ENCODE measurements around the gene EEIG1.
"Not testable (repeated sequence)": the region's sequence is repeated elsewhere in the genome, so short reads cannot be mapped to it uniquely, and the experiment has no call there.

Gene EEIG1

DNA sequence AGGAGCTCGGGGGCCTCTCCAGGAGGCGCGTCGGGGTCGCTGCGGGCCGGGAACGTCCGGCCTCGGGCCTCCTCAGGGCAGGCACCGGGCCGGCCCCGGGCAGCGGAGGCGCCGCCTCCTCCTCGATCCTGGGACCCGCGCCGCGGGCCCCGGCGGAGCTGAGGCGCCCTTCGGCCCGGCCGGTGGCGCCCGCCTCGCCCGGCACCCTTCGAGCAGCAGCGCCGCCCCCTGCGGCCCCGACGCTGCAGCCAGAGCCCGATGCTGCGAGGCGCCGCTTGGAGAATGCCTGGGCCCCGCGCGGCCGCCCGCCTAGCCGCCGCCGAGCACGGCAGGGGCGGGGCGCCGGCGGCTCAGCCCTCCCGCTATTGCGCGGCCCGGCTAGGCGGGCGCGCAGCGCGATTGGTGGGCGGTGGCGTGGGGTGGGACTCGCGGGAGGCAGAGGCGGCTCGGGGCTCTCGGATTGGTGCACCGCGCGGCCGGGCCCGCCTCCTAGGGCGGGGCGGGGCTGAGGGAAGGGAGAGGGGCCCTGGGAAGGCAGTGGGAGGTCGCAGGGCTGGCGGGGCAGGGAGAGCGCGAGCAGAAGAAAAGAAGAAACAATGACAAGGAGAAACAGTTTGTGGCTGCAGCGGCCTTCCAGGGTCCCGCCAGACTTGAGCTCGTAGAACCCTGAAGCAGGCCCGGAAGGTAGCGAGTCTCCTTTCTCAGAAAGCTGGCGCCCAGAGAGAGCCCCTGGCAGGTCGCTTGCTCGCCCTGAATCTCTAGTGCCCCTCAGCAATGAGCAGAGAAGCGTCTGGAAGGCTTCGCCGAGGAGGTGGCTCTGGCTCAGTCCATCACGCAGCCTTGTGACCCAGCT is at the start of gene EEIG1:
Gene EEIG1 (minus strand): TSS at position 284 of the 853 bp plus-strand sequence. CDS start 852 bp downstream, outside the sequence.
- peak; percentile 93 for DNase-seq (ENCODE audit: low read depth)

DNA sequence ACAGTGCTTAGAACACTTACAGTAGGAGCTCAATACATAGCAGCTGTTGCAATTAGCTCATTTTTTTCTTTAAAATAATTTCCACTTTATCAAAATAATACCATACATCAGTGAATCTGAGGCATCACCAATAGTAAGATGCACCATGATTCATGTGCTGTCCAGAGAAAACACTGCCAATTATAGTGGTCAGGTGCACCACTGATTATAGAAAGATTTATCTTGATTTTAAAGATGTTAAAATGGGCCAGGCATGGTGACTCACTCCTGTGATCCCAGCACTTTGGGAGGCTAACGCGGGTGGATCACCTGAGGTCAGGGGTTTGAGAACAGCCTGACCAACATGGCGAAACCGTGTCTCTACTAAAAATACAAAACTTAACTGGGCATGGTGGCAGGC is 46.9 kb upstream of the EEIG1 start:
- DNase-seq (ENCODE audit: low read depth), result no peak

DNA sequence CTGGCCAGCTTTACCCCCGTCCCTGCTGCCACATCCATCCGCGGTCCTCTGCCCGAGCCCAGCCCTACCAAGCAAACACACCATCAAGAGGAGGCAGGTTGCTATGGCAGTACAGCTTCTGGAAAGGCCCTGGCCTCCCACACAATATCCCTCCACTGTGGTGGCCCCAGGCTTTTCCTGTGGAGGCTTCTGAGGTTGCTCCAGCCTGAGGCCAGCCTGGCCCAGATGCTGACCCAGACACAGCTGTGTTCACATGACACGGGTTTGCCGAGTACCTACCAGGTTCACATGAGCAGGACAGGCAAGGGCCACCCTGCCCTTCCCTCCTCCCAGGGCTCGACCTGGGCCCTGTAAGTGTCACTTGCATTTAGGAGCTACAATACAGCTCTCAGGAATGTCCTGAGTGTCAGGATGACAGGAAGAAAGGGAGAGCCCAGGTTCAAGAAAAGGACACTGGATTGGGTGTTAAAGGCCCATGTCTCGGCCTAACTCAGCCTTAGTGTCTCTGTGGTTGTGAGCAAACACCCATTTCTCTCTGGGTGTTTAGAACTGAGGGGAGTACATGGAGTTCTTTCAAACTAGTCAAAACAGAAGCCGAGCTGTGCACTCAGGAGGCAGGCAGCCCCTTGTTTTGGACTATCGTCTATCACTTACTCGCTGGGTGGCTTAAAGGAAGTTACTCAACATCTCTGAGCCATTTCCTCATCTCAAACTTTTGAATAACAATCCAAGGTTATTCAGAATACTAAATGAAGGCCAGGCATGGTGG is 46.2 kb upstream of the EEIG1 start:
- DNase-seq (ENCODE audit: low read depth), result peak; percentile 32

DNA sequence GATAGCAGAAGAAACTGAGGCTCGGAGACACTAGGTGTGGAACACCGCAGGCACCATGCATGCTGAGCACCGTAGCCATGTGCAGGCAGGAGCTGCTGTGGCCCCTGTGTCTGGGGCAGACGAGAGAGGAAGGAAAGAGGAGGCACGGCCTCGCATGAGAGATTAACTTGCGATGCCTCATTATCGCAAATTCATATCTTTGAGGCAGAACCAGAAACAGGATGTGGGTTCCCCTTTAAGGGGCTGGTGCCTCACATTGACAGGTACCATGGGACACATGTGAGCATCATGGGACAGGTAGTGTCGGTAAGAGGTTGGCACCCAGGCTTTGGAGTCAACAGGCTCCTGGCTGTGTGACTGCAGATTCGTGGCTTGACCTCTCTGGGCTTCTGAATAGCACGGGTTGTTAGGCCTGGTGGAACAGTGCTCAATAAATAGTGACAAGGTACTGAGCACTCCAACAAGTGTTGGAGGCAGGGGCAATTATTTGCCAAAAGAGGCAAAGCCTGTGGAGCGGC is 45.5 kb upstream of the EEIG1 start:
- peak; percentile 86 for DNase-seq (ENCODE audit: low read depth)

DNA sequence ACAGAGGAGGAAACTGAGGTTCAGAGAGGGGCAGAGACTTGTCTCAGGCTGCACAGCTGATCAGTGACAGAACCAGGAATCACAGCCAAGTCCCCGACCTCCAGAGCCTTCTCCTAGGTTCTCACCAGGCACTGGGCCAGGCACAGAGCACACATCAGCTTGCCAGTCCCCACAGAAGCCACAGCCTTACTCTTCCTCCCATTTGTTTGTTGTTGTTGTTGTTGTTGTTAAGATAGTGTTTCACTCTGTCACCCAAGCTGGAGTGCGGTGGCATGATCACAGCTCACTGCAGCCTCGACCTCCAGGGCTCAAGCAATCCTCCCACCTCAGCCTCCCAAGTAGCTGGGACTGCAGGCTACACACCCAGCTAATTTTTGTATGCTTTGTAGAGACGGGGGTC is 44.9 kb upstream of the EEIG1 start:
- DNase-seq (ENCODE audit: low read depth), result peak; percentile 23

DNA sequence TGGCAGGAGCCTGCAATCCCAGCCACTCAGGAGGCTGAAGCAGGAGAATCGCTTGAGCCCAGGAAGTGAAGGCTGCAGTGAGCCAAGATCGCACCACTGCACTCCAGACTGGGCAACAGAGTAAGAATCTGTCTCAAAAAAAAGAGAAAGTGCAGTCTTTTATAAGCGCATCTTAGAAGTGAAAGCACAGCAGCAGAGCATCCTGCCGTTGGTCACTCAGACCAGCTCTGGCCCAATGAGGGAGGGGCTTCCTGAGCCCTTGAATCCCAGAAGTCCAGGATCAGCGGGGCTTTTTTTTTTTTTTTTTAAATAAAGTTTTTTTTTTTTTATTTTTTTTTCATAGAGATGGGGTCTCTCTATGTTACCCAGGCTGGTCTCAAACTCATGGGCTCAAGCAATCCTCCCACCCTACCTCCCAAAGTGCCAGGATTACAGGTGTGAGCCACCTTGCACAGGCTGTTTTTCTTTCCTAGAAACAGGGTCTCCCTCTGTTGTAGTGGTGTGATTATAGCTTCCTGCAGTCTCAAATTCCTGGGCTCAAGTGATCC is 44.0 kb upstream of the EEIG1 start:
- DNase-seq (ENCODE audit: low read depth), result no peak

DNA sequence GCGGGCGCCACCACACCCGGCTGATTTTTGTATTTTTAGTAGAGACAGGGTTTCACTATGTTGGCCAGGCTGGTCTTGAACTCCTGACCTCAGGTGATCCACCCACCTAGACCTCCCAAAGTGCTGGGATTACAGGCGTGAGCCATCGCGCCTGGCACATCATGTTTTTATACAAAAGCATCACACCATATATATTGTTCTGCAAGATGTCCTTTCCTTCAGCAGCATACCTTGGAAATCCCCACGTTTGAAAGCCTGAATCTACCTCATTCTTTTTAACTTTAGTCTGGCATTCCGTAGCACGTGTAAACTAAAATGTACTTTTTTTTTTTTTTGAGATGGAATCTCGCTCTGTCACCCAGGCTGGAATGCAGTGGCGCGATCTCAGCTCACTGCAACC is 42.9 kb upstream of the EEIG1 start:
- not testable (repeated sequence) for DNase-seq (ENCODE audit: low read depth)

DNA sequence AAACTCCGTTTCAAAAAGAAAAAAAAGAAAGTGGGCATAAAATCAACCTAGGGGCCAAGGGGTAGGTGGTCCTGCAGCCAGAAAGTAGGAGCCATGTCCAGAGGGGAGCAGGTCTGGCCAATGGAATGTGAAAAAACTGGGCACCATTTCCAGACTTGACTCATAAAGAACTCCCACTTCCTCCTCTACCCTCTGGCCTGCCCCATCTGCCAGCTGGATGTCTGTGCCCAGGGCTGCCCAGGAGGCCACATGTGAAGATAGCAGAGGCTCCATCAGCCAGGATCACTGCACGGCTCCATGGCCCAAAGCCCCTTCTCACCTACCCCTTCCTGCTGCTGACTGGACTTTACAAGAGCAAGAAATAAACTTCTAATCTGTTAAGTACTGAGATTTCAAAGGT is 42.1 kb upstream of the EEIG1 start:
- no peak for DNase-seq (ENCODE audit: low read depth)

DNA sequence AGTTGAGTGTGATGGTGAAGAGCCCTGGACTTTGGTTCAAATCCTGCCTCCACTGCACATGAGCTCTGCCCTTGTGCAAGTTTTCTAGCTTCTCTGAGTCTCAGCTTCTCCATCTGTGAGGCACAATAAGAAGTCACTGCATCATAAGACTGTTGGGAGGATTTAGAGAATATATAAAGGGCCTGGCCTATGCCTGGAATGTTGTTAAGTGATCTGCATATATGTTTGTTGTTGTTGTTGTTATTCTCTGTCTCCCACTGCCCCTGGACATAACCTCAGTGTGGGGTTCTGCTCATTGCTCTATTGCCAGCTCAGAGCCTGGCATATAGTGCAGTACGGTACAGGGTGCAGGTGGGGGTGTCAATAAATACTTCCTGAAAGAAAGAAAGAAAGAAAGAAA is 40.3 kb upstream of the EEIG1 start:
- DNase-seq (ENCODE audit: low read depth), result no peak

DNA sequence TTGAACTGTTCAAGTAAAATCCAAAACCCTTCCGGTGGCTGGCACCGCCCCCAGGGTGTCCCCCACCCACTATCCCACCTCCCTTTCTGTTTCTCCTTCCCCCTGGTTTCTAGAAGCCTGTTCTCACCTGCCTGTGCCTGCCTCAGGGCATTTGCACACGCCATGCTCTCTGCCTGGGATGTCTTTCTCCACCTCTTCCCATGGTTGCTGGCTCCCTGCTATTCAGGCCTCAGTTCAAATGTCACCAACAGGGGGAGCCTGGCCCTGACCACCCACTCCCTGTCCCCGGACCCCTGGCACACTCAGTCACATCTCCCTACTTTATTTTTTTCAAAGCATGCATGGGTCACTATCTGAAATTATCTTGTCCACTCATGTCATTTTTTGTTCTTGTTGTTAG is 39.9 kb upstream of the EEIG1 start:
- DNase-seq (ENCODE audit: low read depth), result no peak

DNA sequence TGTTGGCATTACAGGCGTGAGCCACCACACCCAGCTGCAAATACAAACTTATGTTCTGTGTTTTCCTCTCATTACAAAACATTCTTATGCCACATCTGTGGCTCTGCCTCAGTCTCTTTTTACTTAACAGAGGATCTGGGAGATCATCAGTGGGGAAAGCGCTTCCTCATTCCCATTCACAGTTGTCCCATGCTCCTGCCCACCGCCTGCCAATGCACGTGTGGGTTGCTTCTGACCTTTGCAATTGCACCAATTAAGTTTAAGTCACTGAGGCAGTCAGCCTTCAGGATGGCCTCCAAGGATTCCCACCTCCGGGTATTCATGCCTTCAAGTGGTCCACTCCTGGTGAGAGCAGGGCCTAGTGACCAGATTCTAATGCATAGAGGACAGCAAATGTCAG is 34.9 kb upstream of the EEIG1 start:
- DNase-seq (ENCODE audit: low read depth), result no peak

DNA sequence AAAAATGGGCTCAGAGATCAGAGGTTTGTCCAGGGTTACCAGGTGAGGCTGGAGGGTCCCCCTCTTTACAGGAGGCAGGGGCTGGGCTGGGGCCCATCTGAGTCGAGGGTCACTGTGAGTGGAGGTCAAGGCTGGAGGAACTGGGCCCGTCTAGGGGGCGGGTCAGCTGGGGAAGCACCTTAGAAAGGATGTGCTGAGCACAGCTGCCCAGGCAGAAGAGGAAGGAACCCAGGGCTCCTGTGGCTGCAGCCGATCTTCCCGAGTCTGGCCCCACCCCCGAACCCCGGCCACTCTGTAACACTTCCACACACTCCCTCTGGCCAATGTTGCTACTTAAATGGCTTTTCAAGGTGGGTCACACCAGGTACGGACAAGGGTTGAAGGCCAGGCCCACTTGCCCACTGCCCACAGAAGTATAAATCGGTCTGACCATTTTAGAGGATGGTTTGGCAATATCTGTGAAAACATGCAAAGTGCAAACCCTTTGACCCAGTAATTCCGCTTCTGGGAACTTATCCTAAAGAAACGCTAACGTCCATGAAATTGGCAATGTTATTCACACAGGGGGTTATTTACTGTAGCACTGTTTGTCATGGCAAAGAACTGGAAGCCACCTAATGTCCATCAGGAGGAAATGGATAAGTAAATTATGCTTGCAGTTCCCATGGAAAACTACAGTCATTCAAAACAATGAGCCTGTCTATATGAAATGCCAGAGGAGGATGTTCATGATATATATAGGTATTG is 30.5 kb upstream of the EEIG1 start:
- DNase-seq (ENCODE audit: low read depth), result no peak

DNA sequence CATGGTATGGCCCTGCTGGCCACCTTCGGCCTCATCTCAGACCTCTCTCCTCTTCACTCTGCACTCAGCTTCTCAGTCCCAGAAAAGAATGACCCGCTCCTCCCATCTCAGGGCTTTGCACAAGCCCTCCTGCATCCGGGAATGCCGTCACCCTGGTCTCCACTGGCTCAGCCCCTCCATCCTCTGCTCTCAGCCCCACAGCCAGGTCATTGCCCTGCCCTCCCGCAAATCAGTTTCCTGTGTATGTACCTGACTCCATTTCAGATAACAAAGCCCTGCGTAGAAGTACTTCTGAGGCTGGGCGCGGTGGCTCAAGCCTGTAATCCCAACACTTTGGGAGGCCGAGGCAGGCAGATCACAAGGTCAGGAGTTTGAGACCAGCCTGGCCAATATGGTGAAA is 28.9 kb upstream of the EEIG1 start:
- no peak for DNase-seq (ENCODE audit: low read depth)

DNA sequence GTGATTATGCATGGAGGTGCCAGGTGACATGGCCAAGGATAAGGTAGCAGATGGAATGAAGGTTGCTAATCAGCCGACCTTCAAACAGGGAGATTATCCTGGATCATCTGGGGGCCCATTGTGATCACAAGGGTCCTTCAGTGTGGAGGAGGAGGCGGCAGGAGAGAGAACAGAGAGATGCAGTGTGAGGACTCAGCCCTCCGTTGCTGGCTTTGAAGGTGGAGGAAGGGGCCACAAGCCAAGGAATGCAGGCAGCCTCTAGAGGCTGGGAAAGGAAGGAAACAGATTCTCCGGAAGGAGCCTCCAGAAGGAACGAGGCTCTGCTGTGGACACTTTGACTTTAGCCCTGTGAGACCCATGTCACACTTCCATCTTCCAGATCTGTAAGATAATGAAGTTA is 27.4 kb upstream of the EEIG1 start:
- DNase-seq (ENCODE audit: low read depth), result no peak

DNA sequence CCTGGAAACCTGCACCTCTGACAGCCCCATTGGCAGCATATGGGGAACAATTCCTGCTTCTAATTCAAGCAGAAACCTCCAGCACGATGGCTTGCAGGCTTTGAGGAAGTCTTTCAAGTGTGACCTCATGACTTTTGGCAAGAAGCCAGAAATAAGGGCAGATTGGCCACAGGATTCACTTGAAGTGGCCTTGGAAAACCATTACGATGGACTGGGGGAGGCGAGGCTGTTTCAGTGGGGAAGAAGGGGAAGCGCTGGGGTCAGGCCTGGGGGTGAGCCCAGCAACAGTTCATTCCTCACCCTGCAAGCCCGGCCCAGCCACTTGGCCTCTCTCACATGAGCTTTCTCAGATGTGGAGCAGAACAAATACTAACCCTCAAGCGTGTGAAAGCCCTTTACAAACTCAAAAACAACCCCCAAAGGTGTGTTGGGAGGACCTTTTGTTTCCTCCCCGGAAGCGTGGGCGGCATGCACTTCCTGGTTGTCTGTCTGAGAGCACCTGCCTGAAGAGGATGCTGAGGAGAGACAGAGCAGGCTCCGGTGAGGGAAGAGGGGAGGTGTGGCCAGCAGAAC is 26.9 kb upstream of the EEIG1 start:
- peak; percentile 86 for DNase-seq (ENCODE audit: low read depth)

DNA sequence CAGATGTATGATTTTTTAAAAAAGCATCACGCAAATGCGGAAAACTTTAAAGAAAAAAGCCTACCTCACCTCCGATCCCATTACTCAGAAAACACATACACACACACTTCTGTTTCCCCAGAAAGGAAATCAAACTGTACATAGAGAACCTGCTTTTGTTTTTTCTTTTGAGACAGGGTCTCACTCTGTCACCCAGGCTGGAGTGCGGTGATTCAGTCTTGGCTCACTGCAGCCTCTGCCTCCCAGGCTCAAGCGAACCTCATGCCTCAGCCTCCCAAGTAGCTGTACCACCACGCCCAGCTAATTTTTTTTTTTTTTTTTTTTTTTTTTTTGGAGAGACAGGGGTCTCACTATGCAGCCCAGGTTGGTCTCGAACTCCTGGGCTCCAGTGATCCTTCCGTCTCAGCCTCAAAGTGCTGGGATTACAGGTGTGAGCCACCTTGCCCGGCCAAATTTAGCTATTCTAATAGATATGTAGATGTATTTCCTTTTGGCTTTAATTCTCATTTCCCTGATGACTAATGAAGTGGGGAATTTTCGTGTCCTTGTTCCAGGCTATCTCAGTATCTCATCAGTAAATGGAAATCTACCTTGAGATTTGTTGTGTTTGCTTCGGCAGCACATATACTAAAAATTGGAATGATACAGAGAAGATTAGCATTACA is 25.7 kb upstream of the EEIG1 start:
- DNase-seq (ENCODE audit: low read depth), result no peak

DNA sequence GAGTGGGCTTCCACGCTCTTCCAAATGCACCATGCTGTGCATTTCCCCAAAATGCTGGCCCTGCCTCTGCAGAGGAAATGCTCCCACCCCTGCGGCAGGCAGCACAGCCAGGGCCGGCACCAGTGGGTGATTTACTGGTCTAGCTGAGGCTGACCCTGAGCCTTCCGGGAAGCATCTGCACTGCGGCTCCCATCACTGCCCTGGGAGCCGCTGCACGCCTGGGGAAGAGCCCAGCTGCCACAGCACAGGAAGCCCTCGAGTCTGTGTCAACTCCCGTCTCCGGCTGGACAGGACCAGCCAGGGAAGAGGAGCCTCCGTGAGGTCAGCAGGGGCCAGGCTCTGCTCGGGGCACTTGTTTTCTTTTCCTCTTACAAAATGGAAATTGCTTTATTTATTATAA is 25.1 kb upstream of the EEIG1 start:
- DNase-seq (ENCODE audit: low read depth), result no peak

DNA sequence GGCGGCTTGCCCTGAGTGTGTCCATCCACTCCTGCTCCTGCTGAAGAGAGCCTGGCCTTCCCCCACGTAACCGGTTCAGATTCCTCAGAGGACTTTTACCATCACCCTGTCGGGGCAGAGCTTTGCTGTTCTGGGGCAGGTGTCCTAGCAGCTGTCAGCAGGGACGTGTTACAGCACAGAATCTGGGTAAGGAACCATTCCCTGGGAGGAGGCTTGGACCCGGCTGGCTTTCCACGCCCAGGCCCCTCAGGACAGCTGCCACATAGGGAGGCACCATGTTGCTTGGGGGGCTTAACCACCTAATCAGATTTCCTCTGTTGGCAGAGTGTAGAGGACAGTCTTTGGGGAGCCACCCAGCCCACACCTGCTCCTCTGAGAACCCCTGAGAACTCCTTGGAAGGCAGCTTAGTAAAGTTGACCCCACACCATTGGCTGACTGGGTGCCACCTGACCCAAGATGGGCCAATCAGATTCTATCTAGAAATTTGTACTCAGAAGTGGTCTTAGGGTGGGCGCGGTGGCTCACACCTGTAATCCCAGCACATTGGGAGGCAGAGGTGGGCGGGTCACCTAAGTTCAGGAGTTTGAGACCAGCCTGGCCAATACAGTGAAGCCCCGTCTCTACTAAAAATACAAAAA is 23.3 kb upstream of the EEIG1 start:
- no peak for DNase-seq (ENCODE audit: low read depth)

DNA sequence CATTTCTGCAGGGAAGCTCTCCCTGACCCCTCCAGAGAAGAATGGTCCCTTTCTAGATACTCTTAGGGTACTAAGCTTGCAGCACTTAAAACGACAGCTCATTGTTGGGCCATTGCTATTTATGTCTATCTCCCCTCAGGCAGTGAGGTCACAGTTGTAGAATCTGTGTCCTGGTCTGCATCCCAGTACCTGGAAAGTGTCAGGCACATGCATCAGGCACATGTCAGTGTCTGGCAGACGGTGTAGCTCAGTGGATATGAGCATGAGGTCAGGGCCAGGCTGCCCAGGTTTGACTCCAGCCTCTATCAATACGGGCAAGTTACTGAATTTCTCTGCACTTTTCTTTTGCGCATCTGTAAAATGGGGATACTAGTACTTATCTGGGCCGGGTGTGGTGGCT is 22.2 kb upstream of the EEIG1 start:
- no peak for DNase-seq (ENCODE audit: low read depth)

DNA sequence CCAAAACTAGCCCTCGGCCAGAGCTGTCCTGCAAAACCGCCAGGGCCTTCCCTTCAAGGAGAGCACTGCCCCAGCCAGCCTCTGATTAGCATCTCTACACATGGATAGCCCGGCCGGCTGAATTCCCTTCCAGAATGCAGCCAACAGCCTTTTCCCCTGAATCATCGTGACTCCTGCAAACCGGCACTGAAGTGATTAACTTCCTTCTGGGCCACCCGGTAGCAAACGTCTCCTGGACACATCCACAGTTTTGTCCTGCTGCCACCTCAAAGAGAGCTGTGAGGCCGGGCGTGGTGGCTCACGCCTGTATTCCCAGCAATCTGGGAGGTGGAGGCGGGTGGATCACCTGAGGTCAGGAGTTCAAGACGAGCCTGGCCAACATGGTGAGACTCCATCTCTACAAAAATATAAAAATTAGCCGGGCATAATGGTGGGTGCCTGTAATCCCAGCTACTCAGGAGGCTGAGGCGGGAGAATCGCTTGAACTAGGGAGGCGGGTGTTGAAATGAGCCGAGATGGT is 21.1 kb upstream of the EEIG1 start:
- no peak for DNase-seq (ENCODE audit: low read depth)
